Urothelium cell line (cell line): ENCODE measurements around the gene OR4E1.
"Not testable (repeated sequence)": the region's sequence is repeated elsewhere in the genome, so short reads cannot be mapped to it uniquely, and the experiment has no call there.

ENCODE experiments used
- DNase-seq: peaks from one replicate; pipeline ENCODE4 v3.0.0; 2011; ENCODE audit warnings: low spot score, mixed read lengths
- FAIRE-seq: peaks from 2 replicates; lab custom pipeline; 2011; peaks lifted over from hg19 to GRCh38; lab: Jason Lieb, UNC

Gene OR4E1

DNA sequence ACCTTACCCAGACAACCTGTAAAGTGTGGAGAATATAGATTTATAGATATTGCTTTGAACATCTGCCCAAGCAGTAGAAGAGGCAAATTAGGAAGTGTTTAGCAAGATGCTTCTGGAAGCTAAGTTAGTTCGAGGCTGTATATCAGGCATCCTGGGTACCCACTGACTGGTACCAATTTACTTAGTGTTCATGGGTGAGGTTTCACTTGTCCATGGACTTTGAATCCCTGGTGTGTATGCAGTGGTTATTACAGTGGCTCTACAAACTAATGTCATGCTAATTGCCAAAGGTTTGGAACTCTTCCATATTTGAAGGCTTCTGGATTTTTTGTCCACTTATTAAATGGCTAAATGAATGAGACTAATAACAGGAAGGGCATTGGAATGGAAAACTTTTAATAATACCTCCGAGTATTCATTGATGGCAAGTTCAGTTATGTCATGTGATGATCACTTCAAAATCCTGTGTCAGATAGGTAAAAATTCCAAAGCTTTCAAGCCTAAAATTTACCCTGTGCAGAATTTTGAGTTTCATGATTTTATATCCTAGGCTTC, 20.2 kb downstream of the OR4E1 start, which contains the start of gene OR4E2:
OR4E2 (plus strand) TSS at position 505 of the 555 bp plus-strand sequence. CDS start 11,248 bp downstream, outside the sequence.
- FAIRE-seq = no peak
- DNase-seq = no peak

DNA sequence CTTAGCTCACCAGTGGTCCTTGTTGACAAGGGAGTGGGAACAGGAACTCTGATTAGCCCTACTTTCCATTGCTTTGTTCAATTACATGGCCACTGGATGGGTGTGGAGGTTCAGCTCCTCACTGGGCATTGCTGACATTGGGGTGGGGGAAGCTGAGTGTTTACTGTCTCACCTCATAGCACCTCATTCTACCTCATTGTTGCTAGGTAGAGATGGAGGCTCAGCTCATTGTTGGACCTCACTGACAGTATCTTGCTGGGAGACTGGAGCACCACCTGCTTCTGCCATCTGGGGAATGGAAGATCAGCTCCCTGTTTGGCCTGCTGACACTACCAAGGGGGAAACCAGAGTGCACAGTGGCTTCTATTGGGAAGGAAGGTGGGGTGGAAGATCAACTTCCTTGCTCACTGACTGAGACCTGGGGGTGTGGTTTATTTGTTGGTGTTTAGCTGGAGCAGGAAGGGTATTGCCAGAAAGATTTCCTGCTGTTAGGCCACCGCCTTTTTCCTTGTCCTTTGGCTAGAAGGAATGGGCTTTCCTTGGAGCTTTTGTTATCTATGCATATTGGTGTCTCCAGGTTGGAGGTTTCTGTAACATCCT, 21.3 kb downstream of the OR4E1 start:
- DNase-seq (no peak), FAIRE-seq (no peak)

DNA sequence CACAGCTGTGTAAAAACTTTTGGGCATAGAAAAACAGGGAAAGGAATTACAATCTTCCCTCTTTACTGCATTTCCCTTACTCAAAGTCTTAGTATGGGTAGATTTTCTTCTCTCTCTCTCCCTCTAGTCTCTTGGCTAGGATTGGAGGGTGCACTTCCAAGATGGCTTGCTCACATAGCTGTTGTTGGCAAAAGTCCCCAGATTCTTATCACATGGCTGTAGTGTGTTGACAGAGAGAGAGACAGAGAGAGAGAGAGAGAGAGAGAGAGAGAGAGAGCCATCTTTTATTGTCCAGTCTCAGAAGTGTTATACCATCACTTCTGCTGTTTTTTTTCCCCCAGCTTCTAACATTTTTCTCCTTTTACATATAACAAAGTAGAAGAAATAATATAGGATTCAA, 26.2 kb downstream of the OR4E1 start:
- FAIRE-seq = no peak
- no peak for DNase-seq

- DNase-seq (no peak), FAIRE-seq (no peak)
These were observed 30.2 kb downstream of the OR4E1 start for GRCh38 chr14:21643407-21643806.

DNA sequence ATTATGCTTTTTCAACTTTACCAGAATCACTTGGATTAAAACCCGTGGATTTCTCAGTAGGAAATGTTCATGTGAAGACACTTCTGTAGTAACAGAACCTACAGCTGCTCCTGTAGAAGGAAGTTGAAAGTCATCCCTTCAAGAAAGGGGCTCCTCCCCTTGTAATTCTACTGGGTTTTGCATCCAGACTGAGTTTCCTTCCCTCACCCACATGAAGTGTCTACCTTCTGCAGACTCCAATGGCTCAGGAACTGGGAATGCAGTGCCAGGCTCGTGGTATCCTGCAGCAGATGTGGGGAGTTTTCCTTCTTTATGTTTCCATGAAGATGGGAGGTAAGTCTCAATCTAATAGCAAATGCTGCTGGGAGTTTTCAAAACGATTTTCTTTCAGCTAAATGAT, 30.9 kb downstream of the OR4E1 start:
- DNase-seq = no peak
- no peak for FAIRE-seq

GRCh38 chr14:21634840-21635239, 38.8 kb downstream of the OR4E1 start, which contains the start of gene OR10G2:
Gene OR10G2 (minus strand): TSS chr14:21634940. CDS start chr14:21634842, 98 bp downstream.
- DNase-seq (no peak), FAIRE-seq (no peak)

DNA sequence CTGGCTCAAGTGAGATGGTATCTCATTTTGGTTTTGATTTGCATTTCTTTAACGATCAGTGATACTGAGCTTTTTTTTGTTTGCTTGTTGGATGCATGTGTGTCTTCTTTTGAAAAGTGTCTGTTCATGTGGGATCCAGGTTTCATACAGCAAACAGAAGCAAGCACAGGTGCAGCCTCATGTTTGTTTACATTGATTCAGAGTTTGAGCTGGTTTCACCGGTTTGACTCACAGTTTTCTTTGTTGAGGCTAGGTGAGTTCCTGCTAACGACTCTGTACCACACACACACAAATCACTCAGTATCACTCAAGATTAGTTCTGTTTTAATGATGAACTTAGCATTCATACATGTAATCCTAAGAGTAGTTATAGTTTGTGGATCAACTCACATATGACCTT, 42.5 kb downstream of the OR4E1 start:
- no peak for FAIRE-seq

GRCh38 chr14:21630503-21630902, 43.1 kb downstream of the OR4E1 start:
- FAIRE-seq = peak; percentile 13

More for the DNA sequence above, 42.5 kb downstream of the OR4E1 start:
- DNase-seq = no peak

GRCh38 chr14:21626491-21627230, 47.0 kb downstream of the OR4E1 start:
- DNase-seq (peak; percentile 20), FAIRE-seq (no peak)

More at GRCh38 chr14:21630503-21630902, 43.1 kb downstream of the OR4E1 start:
- DNase-seq = not testable (repeated sequence)
